ENCODE measurements around the gene LAPTM5.
A peak's percentile ranks its signal among the peaks of the same experiment; 100 is the strongest.
"Not testable (repeated sequence)": the region's sequence is repeated elsewhere in the genome, so short reads cannot be mapped to it uniquely, and the experiment has no call there.

LAPTM5 gene

GRCh38 chr1:30693366-30693765, 64.2 kb downstream of the LAPTM5 start:
- DNase-seq: peak in 1 of 10 donors; percentile 59
- intact Hi-C loops (cut with DNase I): no loop called here

DNA sequence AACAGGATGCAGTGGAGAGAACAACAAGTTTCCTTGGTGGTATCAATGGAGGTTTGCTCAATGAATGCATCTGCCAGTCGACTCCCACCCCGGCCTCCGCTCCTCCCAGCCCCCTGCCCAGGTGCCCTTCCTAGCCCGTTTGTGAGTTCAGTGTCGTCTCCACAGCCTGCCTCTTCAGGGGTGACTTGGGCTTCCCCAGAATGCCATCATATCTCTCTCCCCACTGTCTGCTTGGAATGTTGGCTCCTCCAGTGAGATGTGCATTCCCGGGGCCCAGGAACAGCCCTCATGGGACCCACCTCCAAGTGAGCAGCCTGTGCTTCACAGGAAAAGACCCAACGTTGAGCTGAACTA, 64.6 kb downstream of the LAPTM5 start:
- intact Hi-C loops (cut with DNase I): no loop called here

DNA sequence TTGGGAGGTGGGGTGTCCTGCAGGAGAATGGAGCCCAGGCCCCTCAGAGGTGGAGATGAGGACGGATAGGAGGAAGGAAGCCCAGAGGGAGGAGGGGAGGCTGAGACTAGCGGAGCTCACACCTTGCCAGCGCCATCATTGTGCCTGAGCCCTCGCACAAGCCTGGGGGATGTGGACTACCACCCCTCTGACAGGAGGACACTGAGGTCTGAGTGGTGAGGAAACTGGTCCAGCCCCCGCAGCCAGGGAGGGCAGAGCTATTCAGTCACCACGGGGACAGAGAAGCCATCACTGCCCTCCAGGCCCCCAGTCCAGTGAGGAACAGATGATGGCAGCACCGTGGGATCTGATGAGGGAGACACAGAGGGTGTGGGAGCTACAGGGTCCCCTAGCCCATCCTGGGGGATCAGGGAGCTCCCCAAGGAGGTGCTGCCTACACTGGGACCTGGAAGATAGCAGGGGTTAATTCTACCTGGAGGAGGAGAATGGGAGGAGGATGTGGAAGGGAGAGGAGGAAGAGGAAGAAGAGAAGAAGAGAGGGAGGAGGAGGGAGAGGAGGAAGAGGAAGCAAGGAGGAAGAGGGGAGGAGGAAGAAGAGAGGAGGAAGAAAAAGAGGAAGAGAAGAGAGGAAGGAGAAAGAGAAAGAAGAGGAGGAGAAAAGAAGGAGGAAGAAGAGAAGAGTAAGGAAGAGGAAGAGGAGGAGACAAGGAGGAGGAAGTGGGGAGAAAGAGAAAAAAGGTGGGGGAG, 65.2 kb downstream of the LAPTM5 start:
- intact Hi-C loops (cut with DNase I): no loop called here
- peak in 1 of 10 donors; percentile 49 for DNase-seq

More for the DNA sequence above, 64.6 kb downstream of the LAPTM5 start:
- peak in 1 of 10 donors; percentile 49 for DNase-seq

- intact Hi-C loops (cut with DNase I): no loop called here
- DNase-seq: peak in 1 of 10 donors; percentile 56
These were observed 66.1 kb downstream of the LAPTM5 start for GRCh38 chr1:30691480-30691879.

DNA sequence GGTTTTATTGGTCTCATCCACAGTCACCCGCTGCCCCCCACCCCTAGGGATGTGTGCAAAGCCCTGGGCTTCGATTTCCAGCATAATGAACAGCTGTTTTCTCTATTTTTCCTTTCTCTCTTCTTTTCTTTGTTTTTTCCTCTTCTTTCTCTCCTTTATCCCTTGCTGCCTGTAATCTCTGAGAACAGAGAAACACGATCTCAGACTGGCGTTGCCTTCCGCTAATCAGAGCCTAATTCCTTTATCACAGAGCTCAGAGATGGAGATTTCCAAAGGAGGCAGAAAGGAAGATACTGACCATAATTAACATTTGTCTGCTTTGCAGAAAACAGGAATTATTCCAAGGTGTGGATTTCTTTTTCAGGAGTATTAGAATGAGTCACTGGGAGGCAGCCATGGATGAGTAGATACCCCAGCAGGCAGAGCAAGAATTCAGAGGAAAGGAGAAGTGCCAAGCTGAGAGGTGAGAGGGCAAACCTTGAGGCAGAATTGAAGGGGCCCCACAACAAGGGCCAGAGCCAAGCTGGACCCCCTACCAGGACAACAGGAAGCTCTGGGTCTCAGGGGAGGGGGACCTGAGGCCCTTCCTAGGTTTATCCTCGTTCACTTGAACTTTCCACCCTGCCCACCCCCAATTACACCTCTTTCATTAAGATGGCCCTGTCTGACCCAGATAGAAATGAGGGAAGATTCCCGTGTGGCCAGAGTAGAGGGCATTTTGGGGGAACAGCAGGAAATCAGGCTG, 67.5 kb downstream of the LAPTM5 start:
- intact Hi-C loops (cut with DNase I): no loop called here
- DNase-seq: peak in 1 of 10 donors; percentile 15

- DNase-seq: peak in 1 of 10 donors; percentile 64
- intact Hi-C loops (cut with DNase I): no loop called here
These were observed 68.4 kb downstream of the LAPTM5 start for GRCh38 chr1:30688920-30689794.

- intact Hi-C loops (cut with DNase I): not testable (repeated sequence)
- peak in 1 of 10 donors; percentile 46 for DNase-seq
These were observed 69.1 kb downstream of the LAPTM5 start for GRCh38 chr1:30688516-30688915.

DNA sequence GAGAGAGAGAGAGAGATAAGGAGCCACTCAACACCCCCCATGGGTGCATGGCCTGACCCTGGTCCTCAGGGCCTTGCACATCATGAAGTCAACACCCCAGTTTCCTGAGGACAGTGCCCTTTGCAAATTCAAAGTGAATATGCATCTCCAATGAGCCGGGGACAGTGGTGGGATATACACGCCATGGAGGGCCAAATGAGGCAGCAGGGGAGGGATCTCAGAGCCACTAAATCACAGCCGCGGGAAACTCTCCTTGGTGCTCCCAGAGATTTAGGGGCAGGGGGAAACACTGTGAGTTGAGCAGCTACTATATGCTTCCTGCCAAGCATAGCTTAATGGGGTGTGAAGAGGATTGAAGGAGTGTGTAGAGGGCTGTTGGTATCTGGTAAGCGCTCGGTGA, 69.7 kb downstream of the LAPTM5 start:
- peak in 1 of 10 donors; percentile 46 for DNase-seq
- intact Hi-C loops (cut with DNase I): no loop called here

- intact Hi-C loops (cut with DNase I): no loop called here
- DNase-seq: peak in 1 of 10 donors; percentile 80
These were observed 71.2 kb downstream of the LAPTM5 start for GRCh38 chr1:30686236-30686935.

- intact Hi-C loops (cut with DNase I): no loop called here
- DNase-seq: peak in 1 of 10 donors; percentile 79
These were observed 71.8 kb downstream of the LAPTM5 start for GRCh38 chr1:30685796-30686165.

DNA sequence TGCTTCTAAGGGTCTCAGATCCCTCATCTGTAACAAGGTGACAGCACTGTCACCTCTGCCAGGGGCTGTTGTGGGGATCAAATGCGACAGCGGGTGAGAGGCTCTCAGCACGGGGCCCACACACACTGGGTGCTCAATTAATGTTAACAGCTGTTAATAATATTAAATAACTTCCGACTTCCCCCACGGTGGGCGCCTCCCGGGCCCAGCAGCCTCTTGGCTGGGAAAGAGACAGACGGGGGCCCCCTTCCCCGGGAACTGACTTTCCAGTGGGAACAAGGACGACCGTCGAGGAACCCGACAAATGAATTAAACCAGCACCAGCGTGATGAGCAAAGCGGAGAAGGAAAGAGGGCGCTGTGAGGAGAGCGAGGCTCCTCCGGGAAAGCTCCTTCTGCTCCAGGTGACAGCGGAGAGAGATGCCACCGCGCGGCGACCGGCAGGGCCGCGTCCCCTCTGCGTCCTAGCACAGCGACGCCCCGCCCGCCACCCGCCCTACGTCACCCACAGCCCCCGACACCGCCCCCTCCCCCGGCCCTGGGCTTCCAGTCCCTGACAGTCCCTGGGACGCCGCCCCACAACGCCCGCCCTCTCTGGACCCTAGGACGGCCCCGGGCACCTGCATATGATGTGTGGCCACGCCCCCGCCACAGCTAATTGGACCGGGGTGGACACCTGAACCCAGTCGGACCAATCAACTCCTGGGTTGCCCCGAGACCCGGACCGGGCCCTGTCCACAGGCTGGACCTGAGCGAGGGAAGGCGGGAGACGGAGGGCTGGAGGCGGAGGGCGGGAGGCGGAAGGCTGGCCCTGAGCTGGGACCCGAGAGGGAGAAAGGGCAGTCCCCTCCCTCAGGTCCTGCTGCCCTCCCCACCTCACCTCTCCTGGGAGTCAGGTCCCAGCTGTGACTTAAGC, 72.4 kb downstream of the LAPTM5 start:
- peak in 2 of 10 donors; percentile 21 to 83 for DNase-seq
- intact Hi-C loops (cut with DNase I): no loop called here

DNA sequence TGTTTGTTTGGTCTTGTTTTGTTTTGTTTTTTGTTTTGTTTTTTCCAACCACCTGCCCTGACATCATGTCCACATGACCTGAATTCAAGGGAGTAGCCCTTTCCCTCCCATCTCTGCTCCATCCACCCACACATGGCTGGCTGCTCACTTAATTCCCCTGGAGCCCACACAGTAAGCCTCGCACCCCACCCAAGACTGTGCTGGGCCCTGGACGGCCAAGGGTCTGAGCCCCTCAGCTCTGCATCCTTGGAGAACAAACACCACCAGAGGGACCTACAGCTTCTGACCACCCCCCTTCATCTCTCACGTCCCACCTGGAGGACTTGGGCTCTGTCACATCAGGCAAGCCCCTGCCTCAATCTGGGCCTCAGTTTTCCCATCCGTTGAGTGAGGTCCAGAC, 73.3 kb downstream of the LAPTM5 start:
- DNase-seq: peak in 1 of 10 donors; percentile 27
- intact Hi-C loops (cut with DNase I): no loop called here

DNA sequence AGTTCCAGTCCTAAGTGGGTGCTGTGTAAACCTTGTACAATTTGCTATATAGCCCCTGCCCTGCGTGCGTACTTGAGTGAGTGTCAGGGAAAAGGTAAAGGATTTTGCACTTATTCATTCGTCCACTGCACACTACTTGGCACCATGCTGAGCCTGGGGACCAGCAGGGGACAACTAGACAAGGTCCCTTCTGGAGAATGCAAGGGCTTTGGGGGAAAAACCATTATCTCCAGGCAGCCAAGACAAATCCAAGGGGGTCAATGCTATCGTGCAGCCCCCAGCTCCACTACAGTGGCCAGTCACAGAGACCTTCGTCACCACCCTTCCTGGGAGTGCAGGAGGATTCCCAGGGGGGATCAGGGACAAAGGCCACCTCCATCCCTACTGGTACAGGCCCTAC, 73.9 kb downstream of the LAPTM5 start:
- intact Hi-C loops (cut with DNase I): no loop called here
- peak in 2 of 10 donors; percentile 20 to 41 for DNase-seq

Measured in posterior cingulate gyrus (tissue), 11 donors.